Tibial nerve (tissue), 4 donors: ENCODE data around the gene HOXC10. TPM values are rescaled to one million over a fixed set of nuclear protein-coding genes. Genes with fewer than 3 reads are reported as not detected.

Experiments
- DNase-seq, 2 donors: peaks; one replicate each; pipeline ENCODE4 v3.0.0-alpha.2; 2019; ENCODE audit warnings: low spot score in 2 of 2
- H3K27ac ChIP-seq, 4 donors: fragments of 200-600 bp; sonication (generic) in 3 of 4; one replicate each; pipeline ENCODE4 v1.5.1; 2017 to 2019; ENCODE audit warnings: mild to moderate bottlenecking in 1 of 4
- H3K27me3 ChIP-seq, 2 donors: fragments of 200-600 bp; sonication (generic) in 1 of 2; one replicate each; pipeline versions ENCODE4 v1.5.1 to v1.6.0; 2017 to 2019
- H3K36me3 ChIP-seq, 3 donors: fragments of 200-600 bp; sonication (generic); one replicate each; pipeline ENCODE4 v1.5.1; 2018 to 2019
- H3K4me1 ChIP-seq, 4 donors: fragments of 200-600 bp; sonication (generic) in 3 of 4; one replicate each; pipeline ENCODE4 v1.5.1; 2017 to 2019
- H3K4me3 ChIP-seq, 4 donors: fragments of 200-600 bp; sonication (generic) in 3 of 4; one replicate each; pipeline ENCODE4 v1.5.1; 2017 to 2019; ENCODE audit warnings: mild to moderate bottlenecking in 1 of 4, moderate library complexity in 1 of 4
- H3K9me3 ChIP-seq, 4 donors: fragments of 200-600 bp; sonication (generic) in 3 of 4; one replicate each; pipeline ENCODE4 v1.5.1; 2017 to 2019
- CTCF ChIP-seq, 5 experiments: fragments of 200-600 bp in 3 of 5; fragments of 450-650 bp in 2 of 5; sonication (generic) in 3 of 5; IDR thresholded peaks; one replicate each; pipeline ENCODE4 v1.5.1; 2016 to 2019; ENCODE audit warnings: antibody characterized with exemption in 5 of 5, mild to moderate bottlenecking in 3 of 5, moderate library complexity in 2 of 5
- EP300 ChIP-seq, 2 donors: sonication (generic); formaldehyde crosslinking; IDR thresholded peaks; one replicate each; pipeline ENCODE4 v1.6.1; 2017; ENCODE audit warnings: antibody characterized with exemption in 2 of 2, mild to moderate bottlenecking in 1 of 2
- POLR2A ChIP-seq, 2 donors: fragments of 450-650 bp; IDR thresholded peaks; one replicate each; pipeline ENCODE4 v1.6.1; 2017; ENCODE audit warnings: antibody characterized with exemption in 2 of 2, mild to moderate bottlenecking in 2 of 2, moderate library complexity in 2 of 2
- WGBS, 2 donors: methylation state at CpG; one replicate each; pipeline ENCODE4 v1.1.5; 2018; 5-methylcytosine and 5-hydroxymethylcytosine counted together
- total RNA-seq, 4 donors: library from RNA; depleted of rRNA; stranded (reverse); fragments of >200 nt; gene quantifications; one replicate each; pipeline ENCODE4 v1.1.0, GENCODE V29; 2016

HOXC10 gene
- total RNA-seq, 4 donors from 2014 or later = 1.7 to 6.1 (median 2.5) TPM

DNA sequence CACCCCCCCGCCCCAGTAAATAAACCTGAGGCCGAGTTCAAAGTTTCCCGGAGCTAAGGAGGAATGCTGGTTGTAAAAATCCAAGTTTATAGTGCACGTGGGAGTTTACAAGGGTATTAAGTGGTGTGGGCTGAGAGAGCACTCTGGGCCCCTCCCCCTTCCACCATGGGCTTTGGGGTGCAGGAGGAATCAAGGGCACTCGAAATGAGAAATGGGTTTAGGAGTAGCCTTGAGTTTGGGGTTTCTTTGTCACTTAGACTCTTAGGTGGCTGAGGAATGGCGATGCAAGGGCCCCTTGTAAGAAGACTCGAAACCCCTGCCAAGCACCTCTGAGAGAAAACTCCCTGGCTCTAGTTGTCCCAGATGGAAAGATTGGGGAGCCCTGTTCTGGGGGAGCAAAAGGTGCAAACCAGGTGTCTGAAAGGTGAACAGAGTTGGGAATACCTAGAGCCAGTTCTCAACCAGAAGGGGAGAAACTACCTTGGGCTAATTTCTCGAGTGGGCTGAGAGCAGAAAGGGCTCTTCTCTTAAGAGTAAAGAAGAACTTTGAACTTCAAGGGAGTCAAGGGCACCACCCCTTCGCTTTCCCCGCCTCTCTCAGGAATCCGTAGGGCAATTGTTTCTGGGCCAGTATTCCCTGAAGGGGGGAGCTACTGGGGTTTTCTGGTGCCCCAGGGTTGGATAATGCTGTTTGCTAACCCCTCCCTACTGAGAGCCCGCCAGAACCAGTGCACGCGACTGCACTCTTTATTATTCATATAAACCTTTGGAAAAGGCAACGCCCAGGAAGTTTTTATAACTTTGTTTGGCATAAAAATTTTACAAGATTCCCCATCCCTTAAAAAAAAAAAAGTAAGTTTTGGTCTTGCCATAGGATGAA lies 6.2 kb upstream of the HOXC10 start:
- peaks cover 0 to 26% (median 17%) of the 10 kb centered on the region in 4 donors for H3K4me1 ChIP-seq
- no peak overlapping the region for H3K27ac ChIP-seq
- no peak overlapping the region for H3K4me3 ChIP-seq
- DNase-seq = no peak
- 49 to 50% methylated on average over 14 to 15 of the region's 15 CpGs for WGBS, 2 donors
- no peaks in the 10 kb centered on the region for H3K9me3 ChIP-seq
- peaks cover 0 to 99% of the 10 kb centered on the region in 2 donors for H3K27me3 ChIP-seq
- no peak for TF ChIP-seq POLR2A (IDR thresholded peaks at IDR 0.05)
- TF ChIP-seq CTCF (IDR thresholded peaks at IDR 0.05) = no peak
- no peak for TF ChIP-seq EP300 (IDR thresholded peaks at IDR 0.05)
- H3K36me3 ChIP-seq = no peaks in the 10 kb centered on the region

GRCh38 chr12:53980104-53980801 lies 4.7 kb upstream of the HOXC10 start:
- H3K27me3 ChIP-seq = peaks cover 0 to 95% of the 10 kb centered on the region in 2 donors
- 61 to 66% methylated on average over 7 of the region's 7 CpGs for WGBS, 2 donors

DNA sequence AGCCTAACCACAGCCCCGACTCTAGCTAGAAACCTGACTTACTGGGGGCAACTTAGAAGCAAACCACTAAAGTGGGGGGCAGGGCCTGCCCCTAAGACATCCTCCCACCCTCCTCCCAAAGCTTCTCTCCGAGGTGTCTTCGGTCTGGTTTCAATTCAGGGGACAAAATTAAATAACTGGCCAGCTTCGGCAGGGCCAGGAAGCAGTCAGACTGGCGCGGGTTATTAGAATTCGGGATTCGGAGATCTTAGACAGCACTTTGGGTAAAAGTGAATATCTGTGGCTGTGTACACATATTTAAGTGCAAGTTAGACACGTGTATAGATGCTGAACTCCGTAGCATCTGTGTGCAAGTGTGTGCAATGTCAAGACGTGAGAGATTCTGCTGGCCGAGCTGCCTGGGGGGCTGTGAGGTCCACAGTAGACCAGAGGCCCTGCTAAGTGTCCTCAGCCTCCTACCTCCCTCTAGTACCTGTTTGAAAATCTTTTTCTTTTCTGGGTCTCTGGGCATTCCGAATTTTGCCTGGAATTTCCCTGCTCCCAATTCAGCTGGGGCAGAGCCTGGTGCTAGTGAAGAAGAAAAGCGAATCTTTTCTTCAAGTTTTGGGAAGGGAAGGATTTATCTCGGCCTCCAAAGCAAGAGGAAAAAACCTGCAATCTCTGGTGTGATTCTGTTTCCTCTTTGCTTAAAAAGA lies 4.0 kb upstream of the HOXC10 start:
- Histone ChIP-seq H3K4me3 (no peak overlapping the region), H3K4me1 (peaks cover 0 to 25% (median 6%) of the 10 kb centered on the region in 4 donors), H3K27ac (no peak overlapping the region), H3K36me3 (no peaks in the 10 kb centered on the region), H3K9me3 (no peaks in the 10 kb centered on the region), H3K27me3 (peaks cover 0 to 95% of the 10 kb centered on the region in 2 donors)
- WGBS, 2 donors = 70 to 75% methylated on average over 15 of the region's 15 CpGs
- TF ChIP-seq POLR2A (IDR thresholded peaks at IDR 0.05) = no peak
- no peak for TF ChIP-seq EP300 (IDR thresholded peaks at IDR 0.05)
- no peak for TF ChIP-seq CTCF (IDR thresholded peaks at IDR 0.05)
- no peak for DNase-seq

More at GRCh38 chr12:53980104-53980801, 4.7 kb upstream of the HOXC10 start:
- Histone ChIP-seq H3K27ac (no peak overlapping the region), H3K9me3 (no peaks in the 10 kb centered on the region), H3K4me1 (peaks cover 0 to 23% (median 5%) of the 10 kb centered on the region in 4 donors), H3K4me3 (no peak overlapping the region), H3K36me3 (no peaks in the 10 kb centered on the region)
- TF ChIP-seq CTCF (IDR thresholded peaks at IDR 0.05) = no peak
- no peak for TF ChIP-seq POLR2A (IDR thresholded peaks at IDR 0.05)
- TF ChIP-seq EP300 (IDR thresholded peaks at IDR 0.05) = no peak
- DNase-seq = no peak

DNA sequence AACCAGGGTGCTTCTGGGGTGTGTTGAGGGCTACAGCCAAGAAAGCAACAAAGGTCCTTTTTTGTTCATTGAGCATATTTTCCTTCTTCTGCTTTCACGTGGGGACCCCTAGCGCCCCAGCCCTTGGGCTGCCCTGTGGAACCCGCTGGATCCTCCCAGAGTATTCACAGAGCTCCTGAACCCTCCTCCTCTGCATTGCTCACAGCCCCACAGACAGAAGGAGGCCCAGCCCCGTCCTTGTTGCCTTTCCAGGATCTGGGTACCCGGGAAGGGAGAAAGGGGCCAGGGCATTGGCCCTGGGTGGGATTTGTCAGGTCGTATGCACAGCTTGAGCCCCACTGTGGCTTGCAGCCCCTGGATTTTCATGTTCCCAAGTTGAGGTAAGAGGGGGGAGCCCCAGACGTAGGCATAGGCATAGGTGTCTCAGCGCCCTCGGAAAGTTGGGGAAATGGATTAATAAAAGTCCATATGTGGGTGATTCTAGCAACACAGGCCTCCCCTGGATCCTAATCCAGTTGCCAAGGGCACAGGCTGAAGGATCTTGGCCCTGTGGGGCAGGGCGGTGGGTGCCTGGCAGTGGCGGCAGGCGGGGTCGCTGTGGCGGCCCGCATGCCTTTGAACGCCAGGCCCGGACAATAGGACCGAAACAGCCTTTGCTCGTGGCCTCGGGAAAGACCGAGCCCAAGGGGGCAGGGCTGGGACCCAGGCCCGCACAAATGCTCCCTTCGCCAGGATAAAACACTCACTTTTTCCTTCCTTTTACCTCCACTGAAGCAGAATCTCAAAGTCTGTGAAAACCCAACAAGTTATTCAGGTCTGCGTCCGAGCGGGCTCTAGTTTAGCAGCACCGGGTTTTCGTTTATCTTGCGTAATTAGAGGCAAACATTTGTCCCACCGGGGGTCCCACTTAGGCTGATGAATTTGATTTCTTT lies 3.0 kb upstream of the HOXC10 start:
- DNase-seq = no peak
- peaks cover 0 to 94% of the 10 kb centered on the region in 2 donors for H3K27me3 ChIP-seq
- no peak overlapping the region for H3K4me3 ChIP-seq
- H3K9me3 ChIP-seq = no peaks in the 10 kb centered on the region
- no peak overlapping the region for H3K27ac ChIP-seq
- H3K36me3 ChIP-seq = no peaks in the 10 kb centered on the region
- peaks cover 0 to 32% (median 8%) of the 10 kb centered on the region in 4 donors for H3K4me1 ChIP-seq
- 58 to 66% methylated on average over 24 to 30 of the region's 30 CpGs for WGBS, 2 donors
- TF ChIP-seq POLR2A (IDR thresholded peaks at IDR 0.05) = no peak
- TF ChIP-seq CTCF (IDR thresholded peaks at IDR 0.05) = no peak
- TF ChIP-seq EP300 (IDR thresholded peaks at IDR 0.05) = no peak
